ENCODE measurements around the gene CKS1B. TPM values are rescaled to one million over a fixed set of nuclear protein-coding genes. Genes with fewer than 3 reads are reported as not detected.

CKS1B gene
- total RNA-seq, 1 experiment from 2014 or later: 259 TPM

DNA sequence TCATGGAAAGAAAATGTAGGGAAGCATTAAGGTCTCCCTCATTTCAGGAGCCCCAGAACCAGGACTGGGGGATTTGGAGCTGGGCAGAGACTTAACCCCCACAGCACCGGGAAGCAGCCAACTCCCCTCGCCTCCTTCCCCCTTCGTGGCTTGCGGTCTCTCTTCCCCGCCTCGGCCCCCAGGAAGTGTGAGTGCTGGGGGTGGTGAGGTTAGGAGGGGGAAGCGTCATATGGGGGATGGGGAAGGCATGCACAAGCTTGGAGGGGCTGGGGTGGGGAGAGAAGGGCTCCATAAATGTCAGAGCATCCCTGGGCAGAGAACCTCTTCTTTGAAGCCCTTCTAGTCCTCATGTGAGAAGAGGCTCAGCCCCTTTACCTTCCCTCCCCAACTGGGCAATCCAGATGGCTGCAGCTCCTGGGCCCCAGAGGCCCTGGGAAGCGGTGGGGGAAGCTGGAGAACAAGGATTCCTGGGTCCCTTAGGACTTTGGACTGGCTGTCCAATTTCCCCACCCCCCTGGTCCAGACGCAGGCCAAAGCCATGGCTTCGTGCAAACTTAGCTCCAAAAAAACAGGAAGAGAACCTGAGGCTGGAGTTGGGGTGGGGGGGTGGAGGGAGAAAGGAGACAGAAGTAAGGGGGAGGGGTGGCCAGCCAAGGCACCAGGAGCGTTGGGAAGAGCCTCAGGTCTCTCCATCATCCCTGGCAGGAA is 35.9 kb downstream of the CKS1B start:
- DNase-seq: no peak
- ChIA-PET CTCF (interaction anchor here (0.6 kb wide), 2 partner anchors 17 to 22 kb away, joined by 3 to 5 read pairs; partner anchors contain the start of gene LENEP), POLR2A (interaction anchor here (0.6 kb wide), 1 partner anchor 66 kb away, joined by 6 read pairs; no protein-coding TSS in a partner anchor)
- Mint-ChIP-seq H3K27me3 (ENCODE audit: insufficient read depth, unreplicated experiment) (no peaks in the 10 kb centered on the region), H3K36me3 (ENCODE audit: insufficient read depth, unreplicated experiment) (peaks cover 35% of the 10 kb centered on the region), H3K4me1 (ENCODE audit: low read depth, unreplicated experiment) (peaks cover 25% of the 10 kb centered on the region), H3K27ac (ENCODE audit: unreplicated experiment) (peak overlapping the region; percentile 45), H3K9me3 (ENCODE audit: unreplicated experiment) (no peaks in the 10 kb centered on the region), H3K4me3 (ENCODE audit: unreplicated experiment) (no peak overlapping the region)
- Histone ChIP-seq H3K4me3 (ENCODE audit: low read depth, low read length) (no peak overlapping the region), H3K36me3 (ENCODE audit: control insufficient read depth, insufficient read depth, low read length) (peaks cover 3% of the 10 kb centered on the region; the same call in 1 of the 2 replicates), H3K9me3 (no peaks in the 10 kb centered on the region), H3K27me3 (replicated peaks; ENCODE audit: control insufficient read depth, insufficient read depth, low read length) (no peaks in the 10 kb centered on the region), H3K4me1 (peaks cover 48% of the 10 kb centered on the region)
- no TSS peak for BruUV-seq (replicated peaks)
- intact Hi-C loops (cut with micrococcal nuclease; ENCODE audit: unreplicated experiment): no loop called here
- TF ChIP-seq, protein P1, sequence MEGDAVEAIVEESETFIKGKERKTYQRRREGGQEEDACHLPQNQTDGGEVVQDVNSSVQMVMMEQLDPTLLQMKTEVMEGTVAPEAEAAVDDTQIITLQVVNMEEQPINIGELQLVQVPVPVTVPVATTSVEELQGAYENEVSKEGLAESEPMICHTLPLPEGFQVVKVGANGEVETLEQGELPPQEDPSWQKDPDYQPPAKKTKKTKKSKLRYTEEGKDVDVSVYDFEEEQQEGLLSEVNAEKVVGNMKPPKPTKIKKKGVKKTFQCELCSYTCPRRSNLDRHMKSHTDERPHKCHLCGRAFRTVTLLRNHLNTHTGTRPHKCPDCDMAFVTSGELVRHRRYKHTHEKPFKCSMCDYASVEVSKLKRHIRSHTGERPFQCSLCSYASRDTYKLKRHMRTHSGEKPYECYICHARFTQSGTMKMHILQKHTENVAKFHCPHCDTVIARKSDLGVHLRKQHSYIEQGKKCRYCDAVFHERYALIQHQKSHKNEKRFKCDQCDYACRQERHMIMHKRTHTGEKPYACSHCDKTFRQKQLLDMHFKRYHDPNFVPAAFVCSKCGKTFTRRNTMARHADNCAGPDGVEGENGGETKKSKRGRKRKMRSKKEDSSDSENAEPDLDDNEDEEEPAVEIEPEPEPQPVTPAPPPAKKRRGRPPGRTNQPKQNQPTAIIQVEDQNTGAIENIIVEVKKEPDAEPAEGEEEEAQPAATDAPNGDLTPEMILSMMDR (IDR thresholded peaks at IDR 0.05; ENCODE audit: insufficient read depth in 1 of 2, low read depth in 1 of 2, low read length in 1 of 2, severe bottlenecking in 1 of 2, unreplicated experiment in 1 of 2): no peak

DNA sequence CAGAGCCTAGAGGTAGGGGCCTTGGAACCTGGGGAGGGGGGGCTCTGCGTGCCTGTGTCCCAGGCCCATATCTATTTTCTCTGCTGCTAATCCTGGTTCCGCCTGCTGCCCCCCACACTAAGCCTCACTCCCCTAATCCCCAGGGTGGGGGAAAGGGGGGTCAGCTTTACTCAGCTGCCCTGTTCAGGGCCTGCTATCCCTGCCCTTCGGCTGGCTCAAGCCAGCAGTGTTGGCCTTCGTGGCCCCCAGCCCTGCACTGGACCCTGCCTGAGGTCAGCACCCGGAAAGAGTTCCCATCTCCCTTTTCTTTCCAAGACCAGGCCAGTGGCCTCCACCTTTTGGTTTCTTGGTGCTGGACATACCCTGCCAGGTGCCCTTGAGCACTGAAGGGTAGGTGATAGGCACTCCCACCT is 36.5 kb downstream of the CKS1B start:
- no peaks in the 10 kb centered on the region for H3K27me3 Mint-ChIP-seq (ENCODE audit: insufficient read depth, unreplicated experiment)
- peaks cover 2% of the 10 kb centered on the region for H3K36me3 ChIP-seq (ENCODE audit: control insufficient read depth, insufficient read depth, low read length)
- BruUV-seq (replicated peaks): no TSS peak
- no peak overlapping the region for H3K4me3 Mint-ChIP-seq (ENCODE audit: unreplicated experiment)
- peaks cover 41% of the 10 kb centered on the region for H3K36me3 Mint-ChIP-seq (ENCODE audit: insufficient read depth, unreplicated experiment)
- no peaks in the 10 kb centered on the region for H3K27me3 ChIP-seq (replicated peaks; ENCODE audit: control insufficient read depth, insufficient read depth, low read length)
- DNase-seq: no peak
- TF ChIP-seq, protein P1 (IDR thresholded peaks at IDR 0.05; ENCODE audit: insufficient read depth in 1 of 2, low read depth in 1 of 2, low read length in 1 of 2, severe bottlenecking in 1 of 2, unreplicated experiment in 1 of 2): no peak
- H3K4me1 Mint-ChIP-seq (ENCODE audit: low read depth, unreplicated experiment): peaks cover 25% of the 10 kb centered on the region
- no peak overlapping the region for H3K27ac Mint-ChIP-seq (ENCODE audit: unreplicated experiment)
- no peaks in the 10 kb centered on the region for H3K9me3 Mint-ChIP-seq (ENCODE audit: unreplicated experiment)
- CTCF ChIA-PET: no interaction called here
- no peak overlapping the region for H3K4me3 ChIP-seq (ENCODE audit: low read depth, low read length)
- no peaks in the 10 kb centered on the region for H3K9me3 ChIP-seq
- peaks cover 43% of the 10 kb centered on the region for H3K4me1 ChIP-seq
- POLR2A ChIA-PET: no interaction called here
- intact Hi-C loops (cut with micrococcal nuclease; ENCODE audit: unreplicated experiment): no loop called here

DNA sequence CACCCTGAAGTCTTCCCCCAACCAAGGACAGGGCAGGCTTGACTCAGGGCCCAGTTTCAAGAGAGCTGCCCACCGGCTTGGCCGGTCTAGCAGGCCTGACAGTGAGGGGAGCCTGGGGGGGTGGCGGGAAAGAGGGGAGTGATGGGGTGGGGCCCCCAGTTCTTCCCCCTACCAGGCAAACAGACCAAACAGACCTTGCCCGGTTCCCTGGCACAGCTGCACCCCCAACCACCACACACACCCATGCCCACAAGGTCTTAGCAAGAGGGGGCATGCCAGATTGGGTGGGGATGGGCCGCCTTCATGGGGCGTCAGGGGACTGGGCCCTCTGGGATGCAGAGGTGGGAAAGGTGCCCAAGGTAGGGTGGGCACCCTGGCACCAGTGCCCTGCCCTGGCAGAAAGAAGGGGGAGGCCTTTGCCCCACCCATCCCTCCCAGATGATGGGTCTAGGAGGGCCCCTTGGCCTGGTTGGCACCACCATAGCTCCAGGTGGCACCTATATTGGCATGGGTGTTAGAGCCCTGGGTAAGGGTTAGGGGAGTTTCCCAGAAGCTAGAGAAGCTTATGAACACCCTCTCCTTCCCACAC is 37.0 kb downstream of the CKS1B start:
- no peaks in the 10 kb centered on the region for H3K9me3 Mint-ChIP-seq (ENCODE audit: unreplicated experiment)
- no peak overlapping the region for H3K4me3 ChIP-seq (ENCODE audit: low read depth, low read length)
- H3K9me3 ChIP-seq: no peaks in the 10 kb centered on the region
- no peak overlapping the region for H3K4me3 Mint-ChIP-seq (ENCODE audit: unreplicated experiment)
- H3K36me3 ChIP-seq (ENCODE audit: control insufficient read depth, insufficient read depth, low read length): peaks cover under 1% of the 10 kb centered on the region
- H3K4me1 ChIP-seq: peaks cover 42% of the 10 kb centered on the region
- intact Hi-C loops (cut with micrococcal nuclease; ENCODE audit: unreplicated experiment): no loop called here
- CTCF ChIA-PET: no interaction called here
- DNase-seq: no peak
- POLR2A ChIA-PET: no interaction called here
- no peaks in the 10 kb centered on the region for H3K27me3 Mint-ChIP-seq (ENCODE audit: insufficient read depth, unreplicated experiment)
- no peak overlapping the region for H3K27ac Mint-ChIP-seq (ENCODE audit: unreplicated experiment)
- no TSS peak for BruUV-seq (replicated peaks)
- no peaks in the 10 kb centered on the region for H3K27me3 ChIP-seq (replicated peaks; ENCODE audit: control insufficient read depth, insufficient read depth, low read length)
- peaks cover 43% of the 10 kb centered on the region for H3K36me3 Mint-ChIP-seq (ENCODE audit: insufficient read depth, unreplicated experiment)
- peaks cover 25% of the 10 kb centered on the region for H3K4me1 Mint-ChIP-seq (ENCODE audit: low read depth, unreplicated experiment)
- TF ChIP-seq, protein P1 (IDR thresholded peaks at IDR 0.05; ENCODE audit: insufficient read depth in 1 of 2, low read depth in 1 of 2, low read length in 1 of 2, severe bottlenecking in 1 of 2, unreplicated experiment in 1 of 2): no peak
